ENCODE results near the gene LIPE. TPM values are rescaled to one million over a fixed set of nuclear protein-coding genes. Genes with fewer than 3 reads are reported as not detected.

The LIPE gene
- polyA plus RNA-seq, 1 donor (not counting 4 experiments of a cell fraction or from before 2014, with no cell fraction given) = 6.1 TPM

GRCh38 chr19:42412227-42412626, 15.0 kb downstream of the LIPE start:
- dilution Hi-C loops (cut with MboI; ENCODE audit: extremely low pct_ligation_motif_present, low sequenced_read_pairs) = no loop called here
- Histone ChIP-seq H3K4me3 (ENCODE audit: control insufficient read depth in 2 of 3, extremely low read depth in 1 of 3, insufficient read depth in 2 of 3, low read depth in 1 of 3, low read length in 3 of 3) (no peak overlapping the region), H3K27ac (ENCODE audit: control insufficient read depth, insufficient read depth, low read length) (no peak overlapping the region), H4K20me1 (ENCODE audit: control insufficient read depth, extremely low read depth, insufficient read depth, low read length) (peaks cover 3% of the 10 kb centered on the region), H3K9ac (ENCODE audit: control insufficient read depth, extremely low read depth, insufficient read depth, low read length) (no peak overlapping the region), H3K27me3 (ENCODE audit: control insufficient read depth, extremely low read depth, insufficient read depth, low read length) (no peaks in the 10 kb centered on the region), H3K4me1 (ENCODE audit: control insufficient read depth, extremely low read depth, insufficient read depth, low read length) (peaks cover 2% of the 10 kb centered on the region), H2AFZ (ENCODE audit: control insufficient read depth, low read length) (no peak overlapping the region), H3K79me2 (ENCODE audit: control insufficient read depth, insufficient read depth, low read length) (no peaks in the 10 kb centered on the region), H3K9me3 (ENCODE audit: control insufficient read depth, low read depth, low read length) (no peaks in the 10 kb centered on the region), H3K4me2 (ENCODE audit: control insufficient read depth, extremely low read depth, insufficient read depth, low read depth, low read length) (no peak overlapping the region), H3K36me3 (ENCODE audit: control insufficient read depth in 2 of 2, extremely low read depth in 1 of 2, insufficient read depth in 2 of 2, low read length in 2 of 2) (peaks cover 10 to 24% of the 10 kb centered on the region in 2 experiments), H3K9me1 (ENCODE audit: control insufficient read depth, extremely low read depth, insufficient read depth, low read length) (no peaks in the 10 kb centered on the region)
- no peak for DNase-seq (ENCODE audit: low read depth, low spot score)
- no peak for FAIRE-seq
- TF ChIP-seq CTCF (optimal IDR thresholded peaks at IDR 0.05 in 1 of 3, IDR thresholded peaks at IDR 0.05 in 1 of 3, conservative IDR thresholded peaks at IDR 0.05 in 1 of 3; ENCODE audit: extremely low read depth in 1 of 3, insufficient read depth in 2 of 3, low read length in 3 of 3) = no peak
- no peak for TF ChIP-seq EZH2 (IDR thresholded peaks at IDR 0.05; ENCODE audit: low read length)

DNA sequence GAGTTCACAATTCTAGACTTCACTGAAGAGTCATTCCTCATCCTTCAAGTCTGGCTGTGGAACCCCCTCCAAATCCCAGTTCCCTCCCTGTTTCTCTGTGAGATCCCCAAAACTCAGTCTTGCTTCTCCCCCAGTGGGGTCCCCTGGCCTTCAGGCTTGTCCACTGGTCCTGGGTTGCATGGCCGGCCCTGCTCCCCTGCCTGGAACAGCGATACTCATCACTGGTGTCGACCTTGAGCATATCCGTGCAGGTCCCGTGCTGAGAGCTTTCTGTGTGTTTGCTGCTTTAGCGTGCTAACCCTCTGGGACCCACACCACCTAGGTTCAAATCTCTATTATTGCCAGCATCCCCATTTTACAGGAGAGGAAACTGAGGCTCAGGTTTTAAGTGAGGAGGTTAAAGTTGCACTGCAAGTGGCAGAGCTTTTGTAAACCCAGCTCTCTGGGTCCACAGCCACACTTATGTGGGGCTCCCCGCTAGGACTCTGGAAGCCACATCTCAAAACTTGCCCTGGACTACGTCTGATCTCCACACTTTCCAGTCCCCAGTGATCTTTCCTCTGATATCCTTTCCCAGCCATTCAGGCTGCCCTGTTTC, 15.5 kb downstream of the LIPE start:
- no peak overlapping the region for H3K9ac ChIP-seq (ENCODE audit: control insufficient read depth, extremely low read depth, insufficient read depth, low read length)
- TF ChIP-seq CTCF (optimal IDR thresholded peaks at IDR 0.05 in 1 of 3, IDR thresholded peaks at IDR 0.05 in 1 of 3, conservative IDR thresholded peaks at IDR 0.05 in 1 of 3; ENCODE audit: extremely low read depth in 1 of 3, insufficient read depth in 2 of 3, low read length in 3 of 3) = no peak
- TF ChIP-seq EZH2 (IDR thresholded peaks at IDR 0.05; ENCODE audit: low read length) = no peak
- peaks cover 13 to 24% of the 10 kb centered on the region in 2 experiments for H3K36me3 ChIP-seq (ENCODE audit: control insufficient read depth in 2 of 2, extremely low read depth in 1 of 2, insufficient read depth in 2 of 2, low read length in 2 of 2)
- no peak overlapping the region for H2AFZ ChIP-seq (ENCODE audit: control insufficient read depth, low read length)
- H3K27me3 ChIP-seq (ENCODE audit: control insufficient read depth, extremely low read depth, insufficient read depth, low read length) = no peaks in the 10 kb centered on the region
- dilution Hi-C loops (cut with MboI; ENCODE audit: extremely low pct_ligation_motif_present, low sequenced_read_pairs) = no loop called here
- no peaks in the 10 kb centered on the region for H3K9me1 ChIP-seq (ENCODE audit: control insufficient read depth, extremely low read depth, insufficient read depth, low read length)
- FAIRE-seq = no peak
- H3K4me2 ChIP-seq (ENCODE audit: control insufficient read depth, extremely low read depth, insufficient read depth, low read depth, low read length) = no peak overlapping the region
- H4K20me1 ChIP-seq (ENCODE audit: control insufficient read depth, extremely low read depth, insufficient read depth, low read length) = peaks cover 3% of the 10 kb centered on the region
- DNase-seq (ENCODE audit: low read depth, low spot score) = no peak
- no peaks in the 10 kb centered on the region for H3K79me2 ChIP-seq (ENCODE audit: control insufficient read depth, insufficient read depth, low read length)
- no peaks in the 10 kb centered on the region for H3K9me3 ChIP-seq (ENCODE audit: control insufficient read depth, low read depth, low read length)
- no peak overlapping the region for H3K4me3 ChIP-seq (ENCODE audit: control insufficient read depth in 2 of 3, extremely low read depth in 1 of 3, insufficient read depth in 2 of 3, low read depth in 1 of 3, low read length in 3 of 3)
- no peak overlapping the region for H3K27ac ChIP-seq (ENCODE audit: control insufficient read depth, insufficient read depth, low read length)
- H3K4me1 ChIP-seq (ENCODE audit: control insufficient read depth, extremely low read depth, insufficient read depth, low read length) = peaks cover 2% of the 10 kb centered on the region

Measured in keratinocyte (primary cell).